ENCODE results near the gene TKT.
"Not testable (repeated sequence)": the region's sequence is repeated elsewhere in the genome, so short reads cannot be mapped to it uniquely, and the experiment has no call there.

TKT gene

DNA sequence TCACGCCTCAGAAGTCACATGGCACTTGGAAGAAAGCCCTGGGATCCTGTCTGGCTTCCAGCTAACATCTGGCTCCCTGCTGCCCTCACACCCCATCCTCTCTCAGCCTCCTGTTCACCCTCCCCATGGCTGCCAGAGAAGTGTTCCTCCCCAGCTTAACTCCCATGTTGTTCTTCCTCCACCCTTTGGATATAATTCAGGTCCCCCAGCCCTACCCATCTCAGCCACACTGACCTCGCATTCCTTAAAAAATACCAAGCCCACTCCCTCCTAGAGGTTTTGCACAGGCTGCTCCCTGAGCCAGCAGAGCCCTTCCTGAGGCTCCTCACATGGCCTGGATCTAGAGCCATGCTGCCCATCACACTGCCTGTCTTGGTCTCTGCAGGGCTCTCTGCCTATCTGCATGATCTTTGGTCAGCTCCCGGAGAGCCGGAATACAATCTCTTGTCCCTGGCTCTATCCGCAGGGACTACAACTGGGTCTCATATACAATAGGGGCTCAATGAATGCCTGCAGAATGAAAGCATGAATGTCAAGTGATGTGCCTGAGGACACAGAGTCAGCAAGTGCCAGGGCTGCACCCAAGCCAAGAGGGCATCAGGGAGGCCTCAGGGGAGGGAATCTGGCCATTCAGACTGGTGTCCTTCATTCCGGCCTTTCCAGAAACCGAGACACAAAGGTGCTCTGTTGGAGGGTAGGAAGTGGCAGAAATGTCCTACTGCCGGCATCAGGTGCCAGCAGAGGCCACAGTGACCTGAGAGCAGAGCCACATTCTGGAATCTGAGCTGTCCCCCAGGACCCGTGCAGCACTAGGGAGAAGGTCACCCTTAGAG is 3.8 kb upstream of the TKT start:
- DNase-seq: no peak

DNA sequence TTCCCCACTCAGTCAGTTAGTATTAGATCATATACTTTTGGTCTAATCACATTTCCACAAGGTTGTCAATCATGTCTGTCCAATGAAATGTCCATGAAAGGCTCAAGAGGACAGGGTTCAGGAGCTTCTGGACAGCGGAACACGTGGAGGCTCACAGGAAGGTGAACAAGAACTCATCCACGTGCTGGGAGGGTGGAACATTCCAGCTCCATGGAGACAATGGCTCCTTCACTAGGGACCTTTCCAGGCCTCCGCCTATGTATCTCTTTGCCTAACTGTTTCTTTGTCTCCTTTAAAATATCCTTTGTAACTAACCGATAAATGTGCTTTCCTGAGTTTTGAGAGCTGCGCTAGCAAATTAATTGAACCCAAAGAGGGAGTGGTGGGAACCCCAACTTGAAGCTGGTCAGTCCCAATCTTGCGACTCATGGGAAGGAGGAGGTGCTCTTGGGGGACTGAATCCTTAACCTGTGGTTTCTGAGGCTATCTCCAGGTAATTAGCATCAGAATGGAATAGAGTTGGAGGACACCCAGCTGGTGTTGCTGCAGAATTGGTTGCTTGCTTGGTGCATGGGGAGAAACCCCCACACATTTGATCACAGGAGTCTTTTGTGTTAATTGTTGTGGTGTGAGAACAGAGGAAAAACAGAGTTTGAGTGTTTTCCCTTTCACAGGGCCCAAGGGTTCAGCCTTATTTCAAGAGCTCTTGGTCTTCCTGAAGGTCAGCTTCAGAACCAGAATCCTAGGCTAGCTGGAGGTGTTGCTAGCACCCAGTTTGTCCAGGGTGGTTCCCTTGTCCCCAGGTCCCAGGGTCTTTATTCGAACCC is 3.0 kb upstream of the TKT start:
- DNase-seq: no peak

DNA sequence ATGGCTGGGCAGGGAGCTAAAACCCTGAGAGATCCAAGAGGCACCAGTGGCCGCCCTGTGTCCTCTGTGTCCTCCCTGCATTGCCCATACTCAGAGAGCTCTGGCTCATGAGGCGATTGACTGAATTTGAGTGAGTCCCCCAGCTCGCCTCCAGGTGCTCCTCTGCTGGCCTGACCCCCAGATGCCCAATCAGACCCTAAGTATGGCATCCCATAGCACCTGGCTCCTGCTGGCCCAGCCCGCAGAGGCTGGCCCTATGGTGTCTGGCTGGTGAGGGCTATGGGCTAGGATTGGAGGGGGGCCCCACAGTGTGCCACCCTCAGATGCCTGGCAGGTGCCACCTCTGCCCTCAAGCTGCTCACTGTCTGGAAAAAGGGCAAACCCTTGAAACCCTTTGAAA is 1.6 kb upstream of the TKT start:
- DNase-seq: no peak

DNA sequence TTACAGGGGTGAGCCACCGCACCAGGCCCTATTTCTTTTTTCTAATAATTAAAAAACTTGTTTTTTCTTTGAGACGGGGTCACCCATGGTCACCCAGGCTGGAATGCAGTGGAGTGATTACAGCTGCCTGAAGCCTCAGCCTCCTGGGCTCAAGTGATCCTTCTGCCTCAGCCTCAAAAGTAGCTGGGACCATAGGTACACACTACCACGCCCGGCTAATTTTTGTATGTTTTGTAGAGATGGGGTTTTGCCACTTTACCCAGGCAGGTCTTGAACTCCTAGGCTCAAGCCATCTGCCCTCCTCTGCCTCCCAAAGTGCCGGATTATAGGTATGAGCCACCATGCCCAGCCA is 858 bp upstream of the TKT start:
- DNase-seq: no peak

DNA sequence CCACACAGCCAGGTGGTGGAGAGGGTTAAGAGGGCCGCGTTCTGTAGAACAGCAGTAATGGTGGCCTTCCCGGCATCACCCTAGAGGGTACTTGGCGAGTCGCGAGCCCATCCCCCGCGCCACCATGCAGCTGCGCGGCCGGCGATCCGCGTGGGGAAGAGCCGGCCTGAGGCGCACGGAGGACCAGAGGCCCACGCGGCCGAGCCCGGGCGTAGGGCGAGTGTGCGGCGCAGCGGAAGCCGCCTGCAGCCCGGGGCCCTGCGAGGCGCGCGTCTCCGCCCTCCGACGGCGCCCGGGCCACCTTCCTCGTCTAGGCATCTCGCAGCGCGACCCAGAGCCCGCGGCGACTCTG is 423 bp downstream of the TKT start:
- peak; percentile 50 for DNase-seq

DNA sequence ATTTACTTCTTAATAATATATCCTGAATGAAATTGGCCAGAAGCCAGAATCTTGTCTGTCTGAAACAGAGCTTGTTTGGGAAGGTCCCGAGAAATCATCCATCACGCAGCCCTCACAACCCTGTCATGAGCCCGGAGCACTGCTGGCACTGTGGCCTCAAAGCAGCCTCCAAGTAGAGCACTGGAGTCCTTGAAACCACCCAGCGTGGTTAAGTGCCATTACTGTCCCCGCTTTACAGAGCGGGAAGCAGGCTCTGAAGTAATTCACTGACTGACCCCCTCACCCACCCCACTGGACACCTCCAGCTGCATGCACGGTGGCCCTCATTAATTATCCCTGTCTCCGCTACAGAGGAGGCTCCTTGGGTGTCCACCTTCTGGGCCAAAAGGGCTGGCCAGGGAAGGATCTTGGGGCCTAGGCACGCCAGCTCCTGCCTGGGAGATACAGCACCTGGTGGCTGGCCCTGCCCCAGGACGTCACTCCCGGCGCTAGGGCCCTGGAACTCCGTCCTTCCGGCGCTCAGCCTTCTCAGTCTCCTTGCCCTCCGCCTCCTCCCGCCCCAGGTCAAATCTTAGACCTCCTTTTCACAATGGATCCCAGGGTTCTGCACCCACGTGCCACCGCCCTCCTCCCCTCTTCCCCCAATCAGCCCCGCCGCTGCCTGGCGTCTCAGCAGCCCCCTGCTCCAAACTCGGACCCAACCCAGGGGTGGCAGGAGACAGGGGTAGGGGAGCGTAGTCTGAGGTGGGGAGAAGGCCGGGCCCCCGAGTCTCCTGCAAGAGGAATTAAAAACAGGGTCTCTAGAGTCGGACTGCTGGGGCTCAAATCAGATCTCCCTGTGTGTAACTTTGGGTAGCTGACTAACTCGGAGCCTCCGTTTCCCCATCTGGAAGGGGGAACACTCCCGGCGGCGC is 1.1 kb downstream of the TKT start:
- peak; percentile 52 for DNase-seq

DNA sequence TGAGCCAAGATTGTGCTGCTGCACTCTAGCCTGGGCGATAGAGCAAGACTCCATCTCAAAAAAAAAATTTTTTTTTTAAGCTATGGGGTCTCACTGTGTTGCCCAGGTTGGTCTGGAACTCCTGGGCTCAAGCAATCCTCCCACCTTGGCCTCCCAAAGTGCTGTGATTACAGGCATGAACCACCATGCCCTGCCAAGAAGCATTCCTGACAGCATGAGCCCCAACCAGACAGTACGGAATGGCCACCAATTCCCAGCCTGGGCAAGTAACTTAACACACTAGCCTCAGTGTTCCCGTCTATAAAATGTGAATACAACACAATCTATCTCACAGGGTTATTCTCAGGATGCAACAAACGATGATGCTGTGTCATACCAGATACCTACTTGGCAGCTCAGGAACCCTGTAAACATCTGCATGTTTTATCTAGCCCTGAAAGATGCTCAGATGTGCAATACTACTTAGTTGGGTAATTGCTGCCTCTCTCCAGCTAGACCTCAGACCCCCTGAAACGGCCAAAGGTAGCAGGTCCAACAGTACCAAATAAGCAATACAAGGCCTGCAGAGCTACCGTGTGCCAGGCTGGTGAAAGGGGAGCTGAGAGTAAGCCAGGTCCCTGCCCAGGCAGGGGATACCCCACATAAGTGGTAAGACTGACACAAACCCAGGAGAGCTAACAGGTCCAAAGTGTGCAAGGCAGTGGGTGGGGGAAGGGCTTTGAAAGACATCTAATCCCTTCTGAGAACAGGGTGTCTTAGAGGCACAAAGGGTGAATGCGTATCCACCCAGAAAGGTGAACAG is 1.9 kb downstream of the TKT start:
- DNase-seq: no peak

DNA sequence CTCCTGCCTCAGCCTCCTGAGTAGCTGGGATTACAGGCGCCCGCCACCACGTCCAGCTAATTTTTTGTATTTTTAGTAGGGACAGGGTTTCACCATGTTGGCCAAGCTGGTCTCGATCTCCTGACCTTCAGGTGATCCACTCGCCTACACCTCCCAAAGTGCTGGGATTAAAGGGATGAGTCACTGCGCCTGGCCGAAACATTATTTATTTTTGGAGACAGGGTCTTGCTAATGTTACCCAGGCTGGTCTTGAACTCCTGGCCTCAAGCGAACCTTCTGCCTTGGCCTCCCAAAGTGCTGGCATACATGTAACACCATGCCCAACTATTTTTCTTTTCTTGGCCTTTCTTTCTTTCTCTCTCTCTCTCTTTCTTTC is 2.9 kb downstream of the TKT start:
- DNase-seq: not testable (repeated sequence)

DNA sequence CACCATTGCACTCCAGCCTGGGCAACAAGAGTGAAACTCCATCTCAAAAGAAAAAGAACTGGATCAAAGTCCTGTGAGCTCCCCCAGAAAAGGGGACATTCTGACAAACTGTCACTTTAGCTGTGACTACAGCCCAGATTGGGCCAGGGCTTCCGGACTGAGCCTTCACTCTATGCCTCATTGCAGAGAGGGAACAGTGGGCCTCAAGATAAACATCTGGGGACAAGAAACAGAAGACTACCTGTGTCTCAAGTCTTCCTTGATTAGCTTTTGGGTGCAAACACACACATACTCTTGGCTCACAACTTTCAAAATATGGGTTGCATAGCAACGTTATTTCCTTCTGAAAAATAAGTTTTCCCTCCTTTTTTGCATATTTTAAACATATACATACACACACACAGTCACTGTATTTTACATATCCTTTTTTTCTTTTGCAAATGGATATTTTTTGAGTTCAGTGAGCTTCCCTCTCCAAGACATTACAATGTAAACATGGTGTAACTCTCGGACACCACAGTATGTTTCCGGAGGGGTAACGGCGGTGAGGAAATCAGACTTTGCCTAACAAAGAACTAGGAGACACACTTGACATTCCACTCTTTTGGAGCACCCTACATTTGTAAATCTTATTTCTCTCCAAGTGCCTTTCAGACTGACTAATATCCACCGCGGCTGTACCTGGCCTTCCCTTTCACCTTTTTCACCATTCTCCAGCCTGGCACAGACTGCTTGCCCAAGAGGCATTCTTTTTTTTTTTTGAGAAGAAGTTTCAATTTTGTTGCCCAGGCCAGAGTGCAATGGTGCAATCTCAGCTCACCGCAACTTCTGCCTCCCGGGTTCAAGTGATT is 3.5 kb downstream of the TKT start:
- DNase-seq: no peak

DNA sequence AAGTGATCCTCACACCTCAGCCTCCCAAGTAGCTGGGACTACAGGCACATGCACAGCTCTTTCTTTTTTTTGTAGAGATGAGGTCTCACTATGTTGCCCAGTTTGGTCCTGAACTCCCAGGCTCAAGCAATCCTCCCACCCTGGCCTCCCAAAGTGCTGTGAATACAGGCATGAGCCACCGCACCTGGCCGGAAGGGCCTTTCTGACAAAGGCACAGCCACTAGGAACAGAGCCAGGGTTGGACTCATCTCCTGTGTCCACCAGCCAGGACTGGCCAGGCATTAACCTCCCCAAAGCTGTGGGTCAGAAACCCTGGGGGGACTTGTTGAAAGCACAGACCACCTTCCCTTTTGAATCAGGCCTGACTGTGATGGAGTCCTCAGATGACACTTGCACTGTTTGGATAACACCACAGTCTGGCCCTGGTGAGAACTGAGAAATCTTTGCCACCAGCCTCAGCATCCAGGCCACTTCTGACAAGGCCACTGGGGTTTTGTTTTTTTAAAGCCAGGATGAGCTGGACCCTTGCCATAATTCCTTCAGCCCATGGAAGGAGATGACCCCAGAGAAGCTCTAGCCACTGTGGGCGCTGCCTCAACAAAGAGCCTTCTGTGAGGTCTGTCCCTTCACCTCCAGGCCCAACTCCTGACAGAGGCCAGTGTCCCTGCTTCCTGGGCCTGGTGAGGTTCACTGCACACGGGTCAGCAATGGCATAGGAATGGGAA is 4.8 kb downstream of the TKT start:
- DNase-seq: no peak

DNA sequence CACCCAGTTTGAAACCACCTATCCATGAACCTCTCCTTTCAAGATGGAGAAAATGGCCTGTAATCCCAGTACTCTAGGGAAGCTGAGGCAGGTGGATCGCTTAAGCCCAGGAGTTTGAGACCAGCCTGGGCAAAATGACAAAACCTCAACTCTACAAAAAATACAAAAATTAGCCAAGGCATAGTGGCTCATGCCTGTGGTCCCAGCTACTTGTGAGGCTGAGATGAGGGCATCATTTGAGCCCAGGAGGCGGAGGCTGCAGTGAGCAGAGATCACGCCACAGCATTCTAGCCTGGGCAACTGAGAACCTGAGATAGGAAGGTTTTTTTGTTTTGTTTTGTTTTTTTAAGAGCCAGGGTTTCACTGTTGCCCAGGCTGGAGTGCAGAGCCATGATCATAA is 5.4 kb downstream of the TKT start:
- no peak for DNase-seq

DNA sequence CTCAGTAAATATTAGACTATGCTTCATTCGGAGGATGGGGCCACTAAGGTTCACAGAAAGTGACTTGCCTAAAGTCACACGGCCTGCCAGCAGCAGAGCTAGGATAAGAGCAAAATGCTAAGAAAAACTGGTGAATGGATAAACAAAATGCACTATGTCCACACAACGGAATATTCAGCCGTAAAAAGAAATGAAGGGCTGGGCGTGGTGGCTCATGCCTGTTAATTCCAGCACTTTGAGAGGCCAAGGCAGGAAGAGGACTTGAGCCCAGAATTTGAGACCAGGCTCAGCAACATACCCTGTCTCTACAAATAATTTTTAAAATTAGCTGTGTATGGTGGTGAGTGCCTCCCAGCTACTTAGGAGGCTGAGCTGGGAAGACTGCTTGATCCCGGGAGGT is 7.7 kb downstream of the TKT start:
- DNase-seq: no peak

DNA sequence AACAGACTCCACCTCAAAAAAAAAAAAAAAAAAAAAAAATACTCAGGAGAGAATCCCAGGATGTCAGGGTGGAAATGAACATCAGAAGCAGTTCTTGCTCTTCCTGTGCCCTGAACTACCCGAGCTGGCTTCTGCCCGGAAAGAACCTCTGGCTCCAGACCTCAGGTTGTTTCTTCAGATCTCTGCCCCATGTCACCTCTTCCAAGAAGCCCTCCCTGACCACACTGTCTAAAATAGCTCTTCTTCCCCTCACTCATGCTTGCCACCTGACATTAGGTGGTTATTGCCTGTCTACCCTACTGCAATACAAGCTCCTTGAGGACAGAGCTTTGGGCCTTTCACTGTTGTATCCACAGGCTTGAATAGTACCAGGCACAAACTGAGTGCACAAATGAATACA is 8.2 kb downstream of the TKT start:
- no peak for DNase-seq

DNA sequence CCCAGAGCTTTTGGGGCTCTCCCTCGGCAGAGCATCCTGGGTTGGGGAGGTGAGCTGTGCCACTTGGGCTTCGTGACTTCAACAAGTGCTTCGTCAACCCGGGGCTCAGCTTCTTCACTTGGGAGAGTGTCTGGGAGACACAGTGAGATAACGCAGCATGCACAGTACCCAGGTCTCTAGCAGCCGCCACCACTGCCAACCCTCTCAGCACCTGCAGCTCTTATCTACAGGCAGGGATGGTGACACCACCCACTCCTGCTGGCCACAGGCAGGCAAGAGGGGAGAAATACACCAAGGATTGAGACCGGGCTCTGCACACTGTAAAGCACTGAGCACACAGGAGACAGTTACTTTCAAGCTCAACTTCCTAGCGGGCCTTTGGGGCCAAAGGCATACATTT is 11.6 kb downstream of the TKT start:
- DNase-seq: no peak

DNA sequence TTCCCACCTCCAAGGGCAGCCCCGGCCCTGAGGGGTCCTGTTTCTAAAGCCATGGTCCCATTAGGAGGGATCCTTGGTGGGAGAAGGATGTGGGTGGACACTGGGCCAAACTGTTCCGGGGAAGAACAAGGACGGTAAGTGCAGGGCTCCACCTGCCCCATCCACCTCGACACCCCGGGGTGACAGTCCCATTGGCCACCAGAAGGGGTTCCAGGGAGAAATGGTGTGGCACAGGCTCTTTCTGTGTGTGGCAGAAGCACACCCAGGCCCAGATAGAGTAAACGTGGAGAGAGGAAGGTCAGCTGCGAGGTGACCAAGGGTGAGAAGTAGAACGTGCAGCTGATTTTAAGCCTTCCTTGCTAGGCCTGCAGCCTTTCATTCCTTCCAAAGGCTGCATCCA is 12.0 kb downstream of the TKT start:
- no peak for DNase-seq

DNA sequence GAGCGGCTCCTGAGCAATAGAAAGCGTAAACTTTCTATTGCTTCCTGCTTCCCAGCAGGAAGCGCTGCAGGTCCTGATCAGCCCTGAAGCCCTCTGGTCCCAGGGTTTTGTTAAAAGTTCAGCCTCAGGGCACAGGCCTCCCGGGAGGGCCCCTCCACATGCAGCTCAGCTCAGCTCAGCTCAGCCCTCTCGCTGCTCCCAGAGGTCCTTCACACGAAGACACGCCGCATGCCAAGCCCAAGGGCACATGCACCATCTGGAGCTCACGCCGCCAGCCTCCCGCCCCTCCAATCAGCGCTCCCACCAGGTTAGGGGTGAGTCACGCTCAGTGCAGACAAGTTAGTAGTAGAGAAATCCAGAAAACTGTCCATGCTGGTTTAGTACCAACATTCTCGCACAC is 12.7 kb downstream of the TKT start:
- DNase-seq: no peak

DNA sequence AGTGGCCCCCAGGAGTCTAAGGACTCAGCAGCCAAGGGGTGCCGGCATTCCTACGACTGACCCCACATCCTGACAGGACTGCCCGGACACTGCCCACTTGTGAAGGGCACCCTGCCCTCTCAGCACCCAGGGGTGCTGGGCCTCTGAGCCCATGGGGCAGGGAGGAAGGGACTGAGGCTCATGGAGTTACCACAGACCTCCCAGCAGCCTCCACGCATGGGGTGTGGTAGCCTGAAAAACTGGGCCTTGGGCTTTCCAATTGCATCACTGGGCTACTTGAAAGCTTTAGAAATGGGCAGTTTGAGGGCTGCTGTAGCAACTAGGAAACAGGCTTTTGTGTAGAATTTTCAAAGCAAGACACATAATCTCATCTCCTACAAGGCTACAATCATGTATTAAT is 13.2 kb downstream of the TKT start:
- no peak for DNase-seq

DNA sequence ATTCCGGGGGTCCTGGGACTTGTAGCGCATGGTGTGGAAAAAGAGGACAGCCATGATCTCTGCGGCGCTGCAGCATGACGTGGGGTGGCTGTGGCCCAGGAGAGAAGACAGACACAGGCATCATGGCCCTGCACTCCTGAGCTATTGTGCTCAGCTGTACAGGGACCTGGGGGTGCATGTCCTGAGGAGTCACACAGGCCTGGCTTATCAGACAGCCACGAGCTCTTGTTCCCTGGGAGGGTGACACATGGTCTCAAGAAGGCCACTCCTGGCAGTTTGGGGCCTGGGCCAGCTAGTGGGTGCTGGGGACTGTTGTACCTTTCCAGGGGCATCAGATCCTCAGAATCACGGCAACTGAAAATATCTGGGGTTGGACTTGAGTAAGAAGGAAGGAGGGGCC is 13.7 kb downstream of the TKT start:
- DNase-seq: no peak

DNA sequence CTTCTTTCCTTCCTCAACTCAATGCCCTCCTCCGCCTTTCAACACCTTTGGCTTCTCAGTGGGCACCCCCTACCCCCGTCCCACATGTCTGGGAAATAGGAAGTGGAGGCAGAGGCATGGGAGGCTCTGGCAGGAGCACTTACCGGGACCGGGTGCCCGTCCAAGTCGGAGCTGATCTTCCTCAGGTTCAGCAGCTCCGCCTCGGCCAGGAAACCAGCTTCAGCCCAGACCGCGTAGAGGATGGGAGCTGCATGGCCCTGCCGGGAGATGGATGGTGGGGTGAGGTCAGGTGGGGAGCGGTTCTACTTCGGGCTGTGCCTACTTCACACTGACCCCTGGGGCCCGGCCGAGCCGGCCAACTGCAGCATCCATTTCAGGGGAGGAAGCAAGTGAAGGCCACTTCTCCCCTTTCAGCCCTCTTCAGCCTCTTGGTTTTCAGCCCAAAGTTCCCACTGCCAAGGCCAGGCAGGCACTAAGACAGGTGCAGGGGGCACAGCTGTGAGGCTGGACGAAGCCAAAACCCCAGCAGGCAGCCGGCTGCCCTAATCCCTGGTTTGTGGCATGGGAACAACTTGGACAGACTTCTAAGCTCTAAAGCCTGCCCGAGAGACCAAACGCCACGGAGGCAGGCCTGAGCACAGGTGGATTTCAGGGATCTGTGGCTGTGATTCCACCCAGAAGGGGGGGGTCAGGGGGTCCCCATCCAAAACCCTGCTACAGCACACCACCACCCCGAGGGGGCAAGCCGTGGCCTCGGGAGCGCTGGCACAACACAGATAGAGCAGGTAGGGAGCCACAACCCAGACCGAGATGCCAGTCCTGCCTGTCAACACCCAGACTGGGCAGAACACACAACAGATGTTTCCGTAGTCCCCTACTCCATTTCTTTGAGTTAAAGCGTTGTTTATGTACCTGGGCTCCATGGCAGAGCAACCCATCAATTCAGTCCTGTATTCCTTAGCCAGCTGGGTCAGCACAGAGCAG is 14.5 kb downstream of the TKT start:
- DNase-seq: no peak

DNA sequence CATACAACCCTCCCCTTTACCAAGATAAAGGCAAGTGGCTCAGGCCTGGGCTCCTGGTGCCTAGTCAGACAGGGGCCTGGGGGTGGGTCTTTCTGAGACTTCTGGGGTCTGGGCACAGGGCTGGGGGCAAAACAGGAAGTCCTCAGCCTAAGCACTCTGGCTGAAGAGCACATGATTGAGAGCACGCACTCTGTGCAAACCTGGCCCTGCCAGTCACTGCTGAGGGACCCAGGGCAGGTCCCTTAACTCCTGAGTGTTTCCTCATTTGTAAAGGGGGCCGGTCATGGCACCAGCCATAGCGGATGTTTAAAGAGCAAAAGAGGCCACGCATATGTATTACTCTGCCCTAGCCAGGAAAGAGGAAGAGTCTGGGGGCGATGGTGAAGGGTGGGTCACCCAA is 16.0 kb downstream of the TKT start:
- no peak for DNase-seq
